ENCODE data around the gene C1QTNF2. TPM values are rescaled to one million over a fixed set of nuclear protein-coding genes. Genes with fewer than 3 reads are reported as not detected.

C1QTNF2 gene
- total and polyA plus RNA-seq, 2 of the 8 experiments (the other 6 are each of a cell fraction or from before 2014, with no cell fraction given): 1.0 to 2.0 TPM

Small RNAs within 50 kb of the gene (small RNA-seq; reads per million reads assigned to genes)
- not detected for gene AC112191.3 (ENCODE audit: insufficient read depth)

Other genes with a start within 250 kb of the C1QTNF2 start
- gene FABP6, start 141.1 kb downstream of the C1QTNF2 start, total RNA-seq (2021; fragmentation: NEBNext Ultra II Directional; extraction: Animal tissue kit (Norgen Biotek cat#: 25700)): 3.6 and 4.8 TPM in 2 replicates
- 3.2 and 6.1 TPM in 2 replicates for gene FABP6, start 141.1 kb downstream of the C1QTNF2 start, polyA plus RNA-seq (2011; rRNA removed)
- 34.6 and 36.2 TPM in 2 replicates for gene CCNJL, start 58.1 kb downstream of the C1QTNF2 start, total RNA-seq (2021; fragmentation: NEBNext Ultra II Directional; extraction: Animal tissue kit (Norgen Biotek cat#: 25700))
- gene CCNJL, start 58.1 kb downstream of the C1QTNF2 start, polyA plus RNA-seq (2011; rRNA removed): 44.7 and 54.7 TPM in 2 replicates
- gene FAM200C, start 29.4 kb upstream of the C1QTNF2 start, total RNA-seq (2021; fragmentation: NEBNext Ultra II Directional; extraction: Animal tissue kit (Norgen Biotek cat#: 25700)): 6.2 and 7.3 TPM in 2 replicates
- 1.6 and 2.6 TPM in 2 replicates for gene FAM200C, start 29.4 kb upstream of the C1QTNF2 start, polyA plus RNA-seq (2011; rRNA removed)
- gene SLU7, start 48.5 kb upstream of the C1QTNF2 start, total RNA-seq (2021; fragmentation: NEBNext Ultra II Directional; extraction: Animal tissue kit (Norgen Biotek cat#: 25700)): 34.1 and 36.8 TPM in 2 replicates
- gene SLU7, start 48.5 kb upstream of the C1QTNF2 start, polyA plus RNA-seq (2011; rRNA removed): 4.4 and 6.0 TPM in 2 replicates
- gene PTTG1, start 51.2 kb upstream of the C1QTNF2 start, total RNA-seq (2021; fragmentation: NEBNext Ultra II Directional; extraction: Animal tissue kit (Norgen Biotek cat#: 25700)): 229 and 240 TPM in 2 replicates
- 332 and 478 TPM in 2 replicates for gene PTTG1, start 51.2 kb upstream of the C1QTNF2 start, polyA plus RNA-seq (2011; rRNA removed)